DND-41 (cell line): ENCODE data around the gene PPP1R14B.

Experiments used
- EZH2 ChIP-seq: IDR thresholded peaks from 3 replicates; pipeline ENCODE4 v1.6.1; 2012; ENCODE audit warnings: borderline replicate concordance, low read depth, mild to moderate bottlenecking, moderate library complexity, low read length, inconsistent platforms; ENCODE audit not compliant: severe bottlenecking
- TF ChIP-seq, protein P1 (sequence below): IDR thresholded peaks from 2 replicates; pipeline ENCODE4 v1.5.1; 2012; ENCODE audit warnings: borderline replicate concordance, low read length, moderate library complexity, mild to moderate bottlenecking; ENCODE audit not compliant: poor library complexity, severe bottlenecking; ENCODE audit errors: extremely low read depth

- TF ChIP-seq, protein P1, sequence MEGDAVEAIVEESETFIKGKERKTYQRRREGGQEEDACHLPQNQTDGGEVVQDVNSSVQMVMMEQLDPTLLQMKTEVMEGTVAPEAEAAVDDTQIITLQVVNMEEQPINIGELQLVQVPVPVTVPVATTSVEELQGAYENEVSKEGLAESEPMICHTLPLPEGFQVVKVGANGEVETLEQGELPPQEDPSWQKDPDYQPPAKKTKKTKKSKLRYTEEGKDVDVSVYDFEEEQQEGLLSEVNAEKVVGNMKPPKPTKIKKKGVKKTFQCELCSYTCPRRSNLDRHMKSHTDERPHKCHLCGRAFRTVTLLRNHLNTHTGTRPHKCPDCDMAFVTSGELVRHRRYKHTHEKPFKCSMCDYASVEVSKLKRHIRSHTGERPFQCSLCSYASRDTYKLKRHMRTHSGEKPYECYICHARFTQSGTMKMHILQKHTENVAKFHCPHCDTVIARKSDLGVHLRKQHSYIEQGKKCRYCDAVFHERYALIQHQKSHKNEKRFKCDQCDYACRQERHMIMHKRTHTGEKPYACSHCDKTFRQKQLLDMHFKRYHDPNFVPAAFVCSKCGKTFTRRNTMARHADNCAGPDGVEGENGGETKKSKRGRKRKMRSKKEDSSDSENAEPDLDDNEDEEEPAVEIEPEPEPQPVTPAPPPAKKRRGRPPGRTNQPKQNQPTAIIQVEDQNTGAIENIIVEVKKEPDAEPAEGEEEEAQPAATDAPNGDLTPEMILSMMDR, result no peak
- TF ChIP-seq EZH2, result no peak
These were observed 11.1 kb downstream of the PPP1R14B start for GRCh38 chr11:64235437-64236161.
